UCSD-AML1 (cell line): Measurements from ENCODE around the gene ASB3.
"Not testable (repeated sequence)": the region's sequence is repeated elsewhere in the genome, so short reads cannot be mapped to it uniquely, and the experiment has no call there.

Source experiments
- DNase-seq: peaks from one replicate; lab custom pipeline; 2025; ENCODE audit not compliant: unreplicated experiment; lab: John Stamatoyannopoulos, UW

Gene ASB3

DNA sequence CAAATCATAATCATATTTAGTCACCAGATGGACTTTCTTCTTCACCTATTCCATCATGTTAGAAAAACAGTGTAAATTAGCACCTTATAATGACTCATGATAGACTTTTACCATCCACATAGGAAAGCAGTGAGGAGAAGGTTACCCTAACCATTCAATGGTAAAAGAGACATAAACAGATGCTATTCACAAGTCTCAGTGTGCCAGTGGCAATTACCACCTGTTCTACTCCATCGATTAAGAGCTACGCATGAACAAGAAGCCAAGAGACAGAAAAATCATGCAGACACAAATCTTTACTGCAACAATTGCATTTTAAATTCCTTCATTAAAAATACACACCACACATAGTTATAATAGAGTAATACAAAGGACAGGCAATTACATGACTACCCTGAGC lies 125.9 kb downstream of the ASB3 start:
- no peak for DNase-seq

DNA sequence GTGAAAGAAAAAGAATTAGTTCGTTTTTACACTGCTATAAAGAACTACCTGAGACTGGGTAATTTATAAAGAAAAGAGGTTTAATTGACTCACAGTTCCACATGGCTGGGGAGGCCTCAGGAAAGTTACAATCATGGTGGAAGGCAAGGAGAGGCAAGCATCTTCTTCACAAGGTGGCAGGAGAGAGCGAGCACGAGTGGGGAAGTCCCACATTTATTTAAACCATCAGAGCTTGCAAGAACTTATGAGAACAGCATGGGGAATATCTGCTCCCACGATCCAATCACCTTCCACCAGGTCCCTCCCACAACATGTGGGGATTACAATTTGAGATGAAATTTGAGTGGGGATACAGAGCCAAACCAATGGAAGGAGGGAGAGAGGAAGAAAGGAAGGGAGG lies 128.3 kb downstream of the ASB3 start:
- DNase-seq: not testable (repeated sequence)

DNA sequence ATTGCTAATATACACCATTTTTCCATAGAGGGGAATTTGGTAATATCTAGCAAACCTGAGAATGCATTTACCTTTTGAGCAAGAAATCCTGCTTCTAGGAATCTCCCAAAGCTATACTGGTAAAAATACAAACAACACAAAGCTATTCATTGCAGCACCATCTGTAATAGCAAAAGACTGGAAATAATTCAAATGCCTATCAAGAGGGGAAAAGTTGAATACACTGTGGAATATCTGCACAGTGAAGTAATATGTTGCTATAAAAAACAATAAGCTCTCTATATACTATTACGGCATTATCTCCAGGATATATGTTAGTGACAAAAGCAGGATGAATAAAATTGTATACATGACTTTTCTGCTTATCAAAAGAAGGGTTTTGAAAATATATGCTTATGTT lies 131.5 kb downstream of the ASB3 start:
- no peak for DNase-seq

DNA sequence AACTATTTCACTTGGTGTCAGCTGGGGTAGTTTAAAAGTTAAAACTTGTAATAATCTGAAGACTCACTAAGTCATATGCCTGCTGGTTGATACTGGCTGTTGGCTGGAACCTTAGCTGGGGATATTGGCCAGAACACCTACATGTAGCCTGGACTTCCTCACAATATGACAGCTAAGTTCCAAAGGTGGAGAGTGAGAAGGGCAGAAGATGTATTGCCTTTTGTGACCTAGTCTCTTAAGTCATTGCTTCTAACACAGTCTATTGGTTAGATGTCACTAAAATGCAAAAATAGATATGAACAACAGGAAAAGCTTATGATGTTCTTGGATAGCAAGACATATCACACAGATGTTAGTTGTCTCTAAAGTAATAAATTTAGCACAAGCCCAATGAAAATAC lies 132.4 kb downstream of the ASB3 start:
- DNase-seq: no peak

DNA sequence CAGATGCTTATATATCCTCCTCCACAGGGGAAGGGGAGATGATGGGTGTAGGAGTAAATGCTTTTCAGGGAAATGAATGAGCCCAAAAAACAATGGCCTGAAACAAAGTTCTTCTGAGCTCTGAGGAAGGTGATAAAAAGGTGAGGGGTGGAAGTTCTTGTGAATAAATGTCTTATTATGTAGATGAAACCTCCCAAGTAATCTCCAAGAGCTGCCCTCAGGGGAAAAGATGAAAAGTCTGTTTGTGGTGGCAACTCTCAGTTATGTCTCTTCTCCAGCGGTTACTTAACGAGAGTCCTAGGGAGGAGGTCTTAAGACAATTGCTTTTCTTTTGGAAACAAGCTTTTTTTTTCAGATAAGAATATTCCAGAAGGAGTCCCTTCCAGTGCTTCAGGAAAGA lies 134.6 kb downstream of the ASB3 start:
- no peak for DNase-seq

DNA sequence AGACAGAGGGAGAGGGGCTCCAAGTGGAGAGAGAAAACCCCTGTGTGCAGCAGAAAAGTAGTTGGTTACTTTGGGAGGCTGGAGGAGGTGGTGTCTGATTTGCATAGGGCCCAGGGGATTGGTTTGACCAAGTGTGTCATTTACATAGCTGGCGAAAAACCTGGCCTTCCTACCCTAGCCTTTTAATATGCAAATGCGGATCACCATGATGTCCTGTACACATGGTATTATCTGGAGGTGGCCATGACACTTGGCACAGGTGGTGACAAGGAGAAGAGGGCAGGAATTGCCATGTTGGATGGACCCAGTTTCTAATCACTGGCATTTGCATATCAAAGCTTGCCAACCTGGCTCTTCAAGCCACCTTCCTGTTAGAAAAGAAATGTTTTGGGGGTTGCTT lies 140.0 kb downstream of the ASB3 start:
- DNase-seq: no peak

DNA sequence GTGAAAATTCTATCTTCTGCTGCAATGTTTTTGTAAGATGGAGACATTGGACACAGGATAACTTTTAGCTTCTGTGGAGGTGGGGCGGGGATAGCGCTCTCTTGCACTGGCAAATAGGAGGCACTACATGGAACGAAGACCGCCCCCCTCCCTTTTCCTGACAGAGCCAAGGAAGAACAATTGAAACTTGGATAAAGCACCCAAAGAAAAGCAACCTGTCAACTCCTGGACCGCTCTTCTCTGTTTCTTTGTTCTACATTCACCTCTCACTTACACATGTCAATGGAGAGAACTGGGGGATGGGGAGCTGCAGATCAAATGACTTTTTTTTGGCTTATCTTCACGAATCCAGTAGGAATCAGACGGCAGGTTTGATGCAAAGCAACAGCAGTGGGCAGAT lies 145.5 kb downstream of the ASB3 start:
- no peak for DNase-seq

DNA sequence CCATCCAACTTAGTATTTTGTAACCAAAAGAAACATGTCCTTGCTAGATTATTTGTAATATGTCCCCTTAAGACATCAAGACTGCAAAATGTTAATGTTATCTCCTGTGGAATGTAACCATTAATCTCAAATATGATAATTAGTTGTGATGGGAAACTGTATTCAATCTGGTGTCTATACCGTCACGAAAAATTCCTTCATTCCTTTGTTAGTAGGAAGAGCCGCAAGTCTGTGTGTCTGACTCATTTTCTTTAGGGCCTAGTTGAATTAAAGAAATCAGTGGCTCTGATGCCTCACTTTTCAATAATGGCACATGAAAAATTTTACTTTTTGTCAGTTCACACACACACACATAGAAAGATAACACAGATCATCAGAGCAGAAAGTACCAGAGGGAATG lies 146.3 kb downstream of the ASB3 start:
- DNase-seq: no peak

DNA sequence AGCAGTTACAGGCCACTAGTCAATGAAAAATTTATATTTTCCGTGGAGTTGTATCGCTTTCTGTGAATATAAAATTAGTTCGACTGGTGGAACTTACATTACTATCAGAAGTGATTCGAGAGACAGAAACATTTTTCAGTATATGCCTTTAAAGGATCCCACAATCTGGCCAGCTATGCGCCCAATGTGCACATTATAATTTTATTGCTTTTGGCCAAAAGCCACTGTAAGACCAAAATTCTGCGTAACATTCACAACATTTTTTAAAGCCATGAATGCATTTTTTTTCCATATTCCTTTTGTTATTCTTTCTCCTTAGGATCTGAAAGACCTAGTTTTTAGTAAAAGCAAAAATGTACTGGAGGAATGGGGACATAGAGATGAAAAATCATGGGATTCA lies 150.2 kb downstream of the ASB3 start:
- DNase-seq: no peak

DNA sequence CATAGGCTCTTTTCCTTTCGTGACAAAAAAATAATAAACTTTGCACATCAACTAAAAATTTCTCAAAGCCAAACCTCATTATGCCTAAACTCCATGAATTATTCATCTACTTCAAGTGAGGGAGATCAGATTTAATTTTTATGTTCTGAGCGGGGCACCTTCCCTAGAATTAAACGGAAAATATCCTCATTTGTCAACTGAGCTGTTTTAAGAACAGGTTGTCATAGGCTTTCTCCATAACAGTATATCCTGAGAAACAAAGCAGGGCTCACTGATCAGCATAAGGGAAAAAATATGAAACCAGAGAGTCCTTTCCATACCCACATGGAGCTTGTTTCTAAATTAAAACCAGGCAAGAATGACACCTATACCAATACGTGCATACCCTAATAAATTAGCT lies 150.6 kb downstream of the ASB3 start:
- DNase-seq: no peak

DNA sequence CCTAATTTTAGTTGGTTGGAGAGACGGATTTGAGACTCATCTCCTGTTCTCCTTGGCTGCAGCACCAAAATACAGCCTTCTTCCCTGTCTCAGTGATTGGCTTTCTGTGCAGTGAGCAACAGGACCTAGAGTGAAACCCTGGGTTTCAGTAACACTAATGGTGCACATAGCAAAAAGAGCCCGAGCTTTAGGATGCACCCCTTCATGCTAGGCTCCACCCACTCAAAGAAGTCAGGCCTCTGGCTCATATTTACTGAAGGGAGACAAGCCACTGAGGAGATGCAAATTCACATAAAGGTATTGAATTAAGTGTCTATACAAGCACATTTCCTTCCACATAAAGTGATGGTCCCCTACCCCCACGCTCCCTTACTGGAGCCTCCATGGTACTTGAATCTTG lies 151.1 kb downstream of the ASB3 start:
- DNase-seq: no peak

DNA sequence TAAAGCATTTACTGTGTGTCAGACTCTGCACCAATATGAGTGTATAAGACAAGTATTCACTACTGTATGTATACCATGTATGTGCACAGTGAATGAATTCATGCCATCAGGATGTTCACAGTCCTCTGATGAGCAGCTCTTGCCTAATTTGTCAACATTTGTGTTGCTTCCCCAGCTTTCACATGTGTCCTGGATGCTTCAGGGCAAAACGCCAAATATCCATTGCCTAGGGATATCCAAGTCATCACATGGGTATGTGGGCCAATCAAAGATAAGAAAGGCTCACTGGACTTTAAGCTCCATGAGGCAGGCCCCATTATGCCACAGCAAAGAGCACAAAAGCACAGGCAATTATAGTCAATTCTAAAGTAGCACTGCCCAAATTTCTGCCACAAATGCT lies 153.3 kb downstream of the ASB3 start:
- DNase-seq: no peak

DNA sequence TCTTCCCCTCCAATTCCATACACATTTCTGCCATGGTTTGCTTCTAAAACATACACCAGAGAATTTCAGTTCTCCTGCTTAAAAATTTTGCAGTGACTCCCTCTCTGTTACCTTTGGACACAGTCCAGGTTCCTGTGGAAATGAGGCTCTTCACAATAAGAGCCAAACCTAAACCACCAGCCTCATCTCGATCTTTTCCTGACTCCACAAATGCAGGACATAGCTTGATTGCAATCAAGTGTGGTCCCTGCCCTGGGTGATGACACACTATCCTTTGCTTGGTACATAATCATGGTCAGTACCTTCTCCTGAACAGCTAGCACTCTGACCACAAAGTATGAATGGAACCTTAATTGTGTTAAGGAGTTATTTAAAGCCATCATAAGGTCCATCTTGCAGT lies 154.0 kb downstream of the ASB3 start:
- DNase-seq: no peak

DNA sequence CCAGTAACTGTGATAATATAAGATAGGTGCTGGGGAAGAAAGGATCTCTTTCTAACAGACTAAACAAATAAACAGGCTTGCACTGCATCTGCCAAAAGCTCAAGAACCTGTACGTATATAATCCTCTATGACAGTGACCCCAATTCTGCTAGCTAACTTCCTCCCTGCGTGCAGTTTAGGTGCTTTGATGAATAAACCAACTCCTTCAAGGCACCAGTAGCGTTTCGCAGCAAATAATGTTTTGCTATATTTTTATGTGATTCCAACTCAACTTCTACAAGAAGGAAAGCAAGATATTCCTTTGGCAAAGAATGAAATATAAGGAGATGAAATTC lies 154.7 kb downstream of the ASB3 start:
- DNase-seq: no peak

DNA sequence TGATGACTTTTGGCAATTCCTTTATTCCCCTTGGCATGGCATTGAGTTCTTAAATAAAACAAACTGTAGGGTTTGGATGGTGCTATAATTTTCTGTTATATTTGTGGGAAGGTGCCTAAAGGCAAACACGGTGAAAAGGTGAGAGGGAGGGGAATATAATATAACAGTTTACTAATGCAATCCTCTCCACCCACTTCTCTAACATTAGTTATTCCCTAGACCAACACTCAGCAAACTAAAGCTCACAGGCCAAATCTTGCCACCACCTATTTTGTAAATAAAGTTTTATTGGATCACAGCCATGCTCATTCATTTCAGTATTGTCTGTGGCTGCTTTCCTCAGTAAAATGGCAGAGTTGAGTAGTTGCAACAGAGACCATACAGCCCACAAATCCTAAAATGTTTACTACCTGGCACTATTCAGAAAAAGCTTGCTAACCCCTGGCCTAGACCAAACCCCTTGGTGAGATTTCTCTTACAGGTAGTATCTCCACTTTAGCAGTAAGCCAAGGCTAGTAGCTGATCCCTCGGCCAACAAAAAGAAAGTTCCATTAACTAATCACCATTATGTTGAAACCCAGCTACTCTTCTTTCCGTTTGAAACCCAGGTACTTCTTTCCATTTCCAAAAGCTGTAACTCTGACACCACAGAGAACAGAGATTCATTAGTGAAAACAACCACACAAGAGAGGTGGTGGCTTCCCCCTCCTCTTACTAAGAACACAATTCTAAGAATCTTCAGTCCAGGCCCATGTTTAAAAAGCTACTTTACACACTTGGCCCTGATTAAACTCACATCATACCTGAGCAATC lies 155.2 kb downstream of the ASB3 start:
- DNase-seq: no peak

DNA sequence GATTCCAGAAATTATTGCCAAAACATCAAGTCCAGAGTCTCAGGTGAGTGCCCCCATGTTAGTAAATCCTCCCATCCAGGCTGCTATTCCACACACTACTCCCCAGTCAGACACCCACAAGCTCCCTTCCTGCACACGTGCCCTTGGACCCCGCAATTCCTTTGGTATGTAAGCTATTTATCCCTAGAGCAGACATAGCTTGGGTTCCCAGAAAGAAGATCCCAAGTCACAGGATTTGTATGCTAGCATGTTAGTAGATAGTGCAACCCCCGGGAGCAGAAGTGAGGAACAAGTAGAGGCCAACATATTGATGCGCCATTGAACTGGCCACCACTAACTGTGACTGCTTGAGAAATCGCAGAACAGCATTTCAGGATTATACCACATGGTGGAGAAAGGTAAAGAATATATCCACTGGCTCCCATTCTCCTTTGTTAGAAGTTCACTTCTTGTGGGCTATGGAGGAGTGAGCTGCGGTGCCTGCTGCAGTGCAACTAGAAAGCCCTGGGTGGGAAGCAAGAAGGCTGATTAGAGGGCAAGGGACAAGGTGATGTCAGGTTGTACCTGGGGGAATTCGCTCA lies 156.6 kb downstream of the ASB3 start:
- no peak for DNase-seq

DNA sequence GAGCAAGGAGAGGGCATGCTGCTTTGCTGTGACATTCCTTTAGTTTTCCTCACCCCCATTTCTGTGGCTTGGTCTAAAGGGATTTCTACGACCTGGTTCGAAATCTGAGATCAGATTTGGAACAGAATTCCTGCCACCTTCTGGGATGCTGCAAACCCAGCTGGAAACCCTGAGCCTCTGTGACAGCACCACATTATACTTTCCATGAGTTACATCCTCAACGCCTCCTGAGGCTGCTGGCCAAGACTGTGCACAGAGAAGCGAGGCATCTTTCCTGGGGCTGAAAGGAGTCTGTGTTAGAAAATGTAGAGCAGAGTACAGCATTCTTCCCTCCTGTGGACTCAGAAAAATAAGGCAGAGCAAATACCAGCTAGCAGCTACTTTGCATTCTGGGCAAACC lies 157.3 kb downstream of the ASB3 start:
- no peak for DNase-seq

DNA sequence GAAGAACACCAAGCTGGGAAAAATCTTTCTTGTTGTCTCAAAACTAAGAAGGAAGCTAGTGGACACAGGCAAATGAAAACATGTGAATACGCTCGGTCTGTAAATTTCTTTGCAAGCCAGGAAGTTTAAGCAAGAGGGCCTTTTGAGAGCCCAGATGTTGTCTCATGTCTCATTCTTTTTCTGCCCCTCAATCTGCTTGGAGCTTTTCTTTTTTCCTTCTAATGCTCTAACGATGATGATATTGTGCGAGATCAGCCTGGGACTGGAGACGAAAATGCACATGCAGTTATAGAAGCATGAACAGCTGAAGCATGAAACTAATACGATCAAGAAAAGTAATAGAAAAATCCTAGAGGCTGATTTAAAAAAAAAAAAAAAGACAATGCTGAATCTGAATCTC lies 157.8 kb downstream of the ASB3 start:
- no peak for DNase-seq

DNA sequence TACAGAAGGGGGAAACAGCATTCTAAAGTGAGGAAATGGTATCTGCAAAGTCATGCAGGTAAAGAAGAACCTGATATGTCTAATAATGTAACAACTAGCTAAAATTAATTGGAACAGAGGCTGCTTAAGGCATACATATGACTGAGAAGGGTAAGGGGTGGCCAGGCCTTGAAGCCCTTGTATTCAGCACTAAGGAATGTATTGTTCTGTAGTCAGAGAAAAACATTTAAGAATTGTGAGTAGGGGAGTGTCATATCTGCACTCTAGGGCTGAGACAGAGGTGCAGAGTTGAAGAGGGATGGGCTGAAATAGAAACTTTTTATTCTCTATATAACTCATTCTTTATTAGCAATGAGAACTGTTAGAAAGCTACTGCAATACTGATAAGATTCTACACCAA lies 164.6 kb downstream of the ASB3 start:
- no peak for DNase-seq

DNA sequence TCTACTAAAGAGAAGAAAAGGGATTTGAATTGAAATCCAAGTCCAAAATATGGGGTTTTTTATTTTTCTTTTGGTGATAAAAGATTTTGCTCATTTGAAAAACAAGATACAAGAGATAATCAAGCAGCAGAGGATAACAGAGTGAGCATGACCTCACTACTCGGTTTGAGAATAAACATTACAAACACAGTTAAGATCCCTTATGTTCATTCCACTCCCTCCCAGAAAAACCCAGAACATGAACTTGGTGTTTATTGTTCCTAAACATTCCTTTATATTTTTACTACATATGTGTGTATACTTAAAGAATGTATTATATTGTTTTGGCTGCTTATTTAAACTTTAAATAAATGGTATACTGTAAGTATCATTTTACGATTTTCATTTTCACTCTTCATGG lies 165.8 kb downstream of the ASB3 start:
- DNase-seq: no peak
